GM12892 (cell line): ENCODE data around the gene CAMKMT.

Experiments used
- DNase-seq: peaks from one replicate; pipeline ENCODE4 v3.0.0; 2011; ENCODE audit not compliant: insufficient read length
- FAIRE-seq: peaks from 2 replicates; lab custom pipeline; 2011; peaks lifted over from hg19 to GRCh38; lab: Jason Lieb, UNC
- POLR2A ChIP-seq: IDR thresholded peaks from 2 replicates; pipeline ENCODE4 v1.6.1; 2011; ENCODE audit warnings: low read depth, low read length, control low read depth
- POLR2AphosphoS5 ChIP-seq: IDR thresholded peaks from 2 replicates; pipeline ENCODE4 v1.6.1; 2011; ENCODE audit warnings: low read depth, low read length, control low read depth
- TAF1 ChIP-seq: IDR thresholded peaks from 2 replicates; pipeline ENCODE4 v1.6.1; 2011; ENCODE audit warnings: low read depth, mild to moderate bottlenecking, control low read depth, low read length, borderline replicate concordance

The CAMKMT gene

DNA sequence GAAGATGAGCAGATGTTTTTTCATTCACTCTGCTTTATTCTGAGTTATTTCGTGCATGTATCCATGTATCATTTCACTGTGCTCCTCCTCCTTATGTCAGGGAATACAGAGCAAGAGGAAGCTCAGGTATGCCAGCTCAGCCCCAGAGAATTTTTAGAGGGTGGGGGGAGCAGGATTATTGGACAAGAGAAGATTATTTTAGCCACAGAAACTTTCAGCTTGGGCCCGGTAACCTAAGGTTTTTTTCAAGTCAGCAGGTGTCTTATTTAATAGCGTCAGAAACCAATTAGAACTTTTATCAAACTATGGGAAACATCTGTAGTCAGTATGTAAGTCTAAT is 346.9 kb downstream of the CAMKMT start:
- DNase-seq (no peak), FAIRE-seq (no peak)
- TF ChIP-seq POLR2A (no peak), POLR2AphosphoS5 (no peak), TAF1 (no peak)

DNA sequence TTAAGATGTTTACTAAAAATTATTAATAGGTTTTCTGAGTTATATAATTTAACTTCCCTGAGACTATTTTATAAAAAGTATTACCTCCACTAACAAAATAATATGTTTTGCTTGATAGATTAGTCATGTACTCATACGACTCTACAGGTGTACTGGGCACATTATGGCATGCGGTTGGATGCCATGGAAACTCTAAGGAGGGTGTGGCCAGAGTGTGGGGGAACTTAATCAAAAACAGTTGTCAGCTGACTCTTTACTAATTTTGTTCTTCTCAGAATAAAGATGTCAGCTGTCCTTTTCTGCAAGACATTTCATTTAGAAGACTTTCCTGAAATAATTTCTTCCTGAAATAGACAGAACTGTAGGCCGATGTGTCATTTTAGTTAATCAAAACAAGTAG is 351.4 kb downstream of the CAMKMT start:
- FAIRE-seq (peak; percentile 46), DNase-seq (no peak)
- TF ChIP-seq POLR2AphosphoS5: no peak
- no peak for TF ChIP-seq TAF1
- TF ChIP-seq POLR2A: no peak

DNA sequence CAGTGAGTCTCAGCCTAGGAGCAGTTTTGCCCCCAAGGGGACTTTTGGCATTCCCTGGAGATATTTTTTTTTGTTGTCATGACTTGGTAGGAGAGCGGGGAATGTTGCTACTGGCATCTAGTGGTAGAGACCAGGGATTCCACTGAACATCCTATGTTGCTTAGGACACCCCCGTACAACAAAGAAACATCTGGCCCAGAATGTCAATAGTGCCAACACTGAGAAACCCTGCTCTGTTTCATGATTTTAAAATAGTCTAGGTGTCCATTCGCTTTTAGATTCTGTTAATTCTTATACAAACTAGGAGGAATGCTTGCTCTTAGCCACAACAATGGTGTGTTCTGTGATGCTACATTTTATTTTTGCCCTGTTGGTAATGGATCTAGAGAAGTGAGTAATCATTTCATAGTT is 353.9 kb downstream of the CAMKMT start:
- FAIRE-seq: peak; percentile 44
- TF ChIP-seq POLR2A: no peak
- no peak for TF ChIP-seq POLR2AphosphoS5
- no peak for TF ChIP-seq TAF1
- DNase-seq: no peak

DNA sequence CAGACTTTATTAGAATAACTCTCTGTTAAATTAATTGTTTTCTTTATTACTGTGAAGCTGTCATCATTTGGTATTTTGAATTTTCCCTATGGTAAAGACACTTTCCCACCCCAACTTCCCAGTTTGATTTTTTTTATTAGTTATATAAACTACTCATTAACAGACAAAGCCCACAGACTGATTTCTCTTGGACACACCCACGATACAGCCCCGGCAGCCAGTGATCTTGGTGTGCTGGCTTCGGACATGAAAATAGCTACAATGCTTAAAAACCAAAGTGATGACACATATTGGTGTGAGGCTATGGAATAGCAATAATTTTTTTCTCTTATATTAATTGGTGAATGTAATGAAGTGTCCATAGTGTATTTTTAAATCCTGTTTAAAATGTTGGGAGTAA is 354.4 kb downstream of the CAMKMT start:
- FAIRE-seq: no peak
- DNase-seq: no peak

DNA sequence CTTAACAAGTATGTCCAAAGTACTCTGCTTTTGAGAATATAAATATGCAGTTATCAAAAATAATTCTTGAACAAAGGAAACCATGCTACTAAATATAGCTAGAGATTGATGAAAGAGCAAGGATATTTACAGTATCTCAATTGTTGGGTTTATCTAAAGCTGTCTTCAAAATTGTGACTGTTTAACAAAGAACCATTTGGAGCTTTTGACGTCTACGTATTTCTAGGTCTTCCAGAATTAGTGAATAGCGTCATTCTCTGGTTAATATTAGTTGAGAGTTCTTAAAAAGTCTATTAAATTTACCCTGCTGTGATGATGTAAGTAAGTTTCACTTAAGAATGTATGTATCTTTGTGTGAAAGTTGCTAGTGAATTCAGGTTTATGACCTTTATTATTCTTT is 356.7 kb downstream of the CAMKMT start:
- FAIRE-seq (no peak), DNase-seq (no peak)
- no peak for TF ChIP-seq POLR2AphosphoS5
- TF ChIP-seq TAF1: no peak
- TF ChIP-seq POLR2A: no peak

More for the DNA sequence above, 354.4 kb downstream of the CAMKMT start:
- TF ChIP-seq POLR2AphosphoS5 (no peak), POLR2A (no peak), TAF1 (no peak)

DNA sequence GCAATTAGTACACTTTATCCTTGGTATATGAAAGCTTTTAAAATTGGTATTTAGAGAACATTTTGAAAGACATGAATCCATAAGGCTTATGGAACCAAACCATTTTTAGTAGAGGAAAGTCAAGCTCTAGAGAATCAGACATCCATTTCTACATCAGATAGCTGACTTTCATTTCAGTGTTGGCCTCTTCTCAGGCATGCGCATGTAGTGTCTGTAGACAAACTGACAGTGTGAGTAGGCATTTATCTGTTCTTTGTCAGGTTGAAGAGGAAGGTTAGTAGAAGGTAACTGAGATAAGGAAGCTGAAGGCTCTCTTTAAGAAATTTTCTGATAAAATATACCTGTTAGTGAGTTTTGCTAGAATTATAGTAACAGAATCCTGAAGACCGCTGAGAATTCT is 357.8 kb downstream of the CAMKMT start:
- DNase-seq: no peak
- FAIRE-seq: no peak
- TF ChIP-seq POLR2AphosphoS5 (no peak), POLR2A (no peak), TAF1 (no peak)

DNA sequence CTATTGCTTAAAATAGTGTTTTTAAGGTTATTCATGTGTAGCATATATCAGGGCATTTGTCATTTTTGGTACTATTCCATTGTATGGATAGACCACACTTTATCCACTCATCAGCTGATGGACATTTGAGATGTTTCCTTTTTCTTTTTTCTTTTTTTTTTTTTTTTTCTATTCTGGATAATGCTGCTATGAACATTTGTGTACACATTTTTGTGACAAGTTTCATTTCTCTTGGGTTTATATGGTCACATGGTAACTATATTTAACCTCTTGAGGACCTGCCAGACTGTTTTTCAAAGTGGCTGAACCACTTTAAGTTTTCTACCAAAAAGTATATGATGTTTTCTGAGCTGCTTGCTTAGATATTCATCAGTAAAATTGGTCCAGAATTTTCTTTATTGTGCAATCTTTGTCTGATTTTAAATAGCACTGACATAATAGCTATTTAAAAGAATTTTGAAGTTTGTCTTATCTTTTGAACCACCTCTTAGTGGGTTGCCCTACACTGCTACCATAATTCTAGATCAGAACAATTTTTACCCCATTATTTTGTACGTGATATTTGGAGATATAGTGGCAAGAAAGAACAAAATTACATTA is 360.4 kb downstream of the CAMKMT start:
- no peak for TF ChIP-seq POLR2A
- no peak for TF ChIP-seq POLR2AphosphoS5
- no peak for TF ChIP-seq TAF1
- no peak for DNase-seq
- FAIRE-seq: peak; percentile 33

DNA sequence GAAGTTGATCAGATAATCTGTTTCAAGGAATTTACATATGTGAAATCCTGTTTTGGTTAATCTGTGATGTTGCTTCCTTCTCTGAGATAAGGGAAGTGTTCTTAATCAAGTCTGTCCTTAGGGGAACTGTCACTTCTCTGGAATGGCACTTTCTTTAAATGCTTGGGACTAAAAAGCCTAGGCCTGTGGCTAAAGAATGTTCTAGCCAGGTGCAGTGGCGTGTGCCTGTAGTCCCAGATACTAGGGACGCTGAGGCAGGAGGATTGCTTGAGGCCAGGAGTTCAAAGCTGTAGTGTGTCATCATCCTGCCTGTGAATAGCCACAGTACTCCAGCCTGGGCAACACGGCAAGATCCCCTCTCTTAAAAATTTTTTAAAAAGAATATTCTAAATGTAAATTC is 362.2 kb downstream of the CAMKMT start:
- FAIRE-seq (no peak), DNase-seq (no peak)
- TF ChIP-seq TAF1 (no peak), POLR2A (no peak), POLR2AphosphoS5 (no peak)

DNA sequence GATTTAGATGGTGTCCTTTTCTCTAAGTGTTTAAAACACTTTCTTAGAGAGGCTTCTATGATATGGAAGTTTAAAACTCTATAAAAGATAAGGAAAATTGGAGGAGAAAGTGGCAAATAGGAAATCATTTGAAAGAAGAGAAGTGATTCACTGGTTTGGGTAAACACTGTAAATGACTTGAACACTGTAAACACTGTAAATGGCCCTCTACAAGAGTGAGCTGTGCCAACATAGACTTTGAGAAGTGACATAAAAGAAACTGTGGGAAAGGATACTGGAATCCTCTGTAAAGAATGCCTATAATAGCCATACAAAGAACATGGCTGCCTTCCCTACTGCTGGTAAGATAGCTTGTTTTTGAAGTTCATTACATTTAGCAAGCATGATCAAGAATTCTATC is 368.8 kb downstream of the CAMKMT start:
- TF ChIP-seq TAF1 (no peak), POLR2A (no peak), POLR2AphosphoS5 (no peak)
- no peak for DNase-seq
- FAIRE-seq: no peak

DNA sequence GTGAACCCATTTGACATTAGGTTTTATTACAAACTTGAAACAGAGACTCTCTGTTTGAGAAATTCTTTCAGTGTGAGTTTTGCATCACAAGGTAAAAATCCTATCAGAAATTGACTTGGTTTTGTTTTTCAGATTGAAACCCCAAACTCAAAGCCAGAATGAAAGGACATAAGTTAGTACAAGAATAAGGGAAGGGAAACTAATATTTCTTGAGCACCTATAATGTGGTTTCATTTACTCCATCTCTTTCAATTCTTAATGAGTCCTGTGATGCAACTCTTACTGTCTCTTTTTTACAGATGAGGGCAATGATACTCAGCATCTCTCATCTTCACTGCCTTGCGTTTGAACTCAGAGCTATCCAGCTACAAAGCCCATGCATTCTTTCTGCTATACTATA is 369.8 kb downstream of the CAMKMT start:
- TF ChIP-seq POLR2AphosphoS5: no peak
- DNase-seq (peak; percentile 7), FAIRE-seq (peak; percentile 57)

DNA sequence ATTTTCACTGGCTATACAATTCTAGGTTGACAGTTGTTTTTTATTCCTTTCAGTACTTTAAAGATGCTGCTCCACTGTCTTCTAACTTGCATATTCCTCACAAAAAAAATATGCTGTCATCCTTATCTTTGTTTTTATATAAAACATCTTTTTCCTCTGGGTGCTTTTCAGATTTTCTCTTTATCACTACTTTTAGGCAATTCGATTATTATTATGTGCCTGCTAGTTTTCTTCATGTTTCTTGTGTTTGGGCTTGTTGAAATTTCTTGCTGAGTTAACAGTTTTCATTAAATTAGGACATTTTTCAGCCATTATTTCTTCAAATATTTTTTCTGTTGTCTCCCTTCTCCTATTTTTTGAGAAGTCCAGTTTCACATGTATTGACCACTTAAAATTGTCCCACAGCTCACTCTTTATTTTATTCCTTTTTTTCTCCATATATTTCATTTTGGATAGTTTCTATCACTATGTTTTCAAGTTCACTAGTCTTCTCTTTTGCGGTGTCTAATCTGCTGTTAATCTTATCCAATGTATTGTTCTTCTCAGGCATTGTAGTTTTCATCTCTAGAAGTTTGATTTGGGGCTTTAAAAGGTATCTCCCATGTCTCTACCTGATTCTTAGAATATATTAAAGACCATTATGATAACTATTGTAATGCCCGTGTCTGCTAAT is 374.7 kb downstream of the CAMKMT start:
- TF ChIP-seq POLR2AphosphoS5 (no peak), POLR2A (no peak), TAF1 (no peak)
- DNase-seq: no peak
- FAIRE-seq: no peak

DNA sequence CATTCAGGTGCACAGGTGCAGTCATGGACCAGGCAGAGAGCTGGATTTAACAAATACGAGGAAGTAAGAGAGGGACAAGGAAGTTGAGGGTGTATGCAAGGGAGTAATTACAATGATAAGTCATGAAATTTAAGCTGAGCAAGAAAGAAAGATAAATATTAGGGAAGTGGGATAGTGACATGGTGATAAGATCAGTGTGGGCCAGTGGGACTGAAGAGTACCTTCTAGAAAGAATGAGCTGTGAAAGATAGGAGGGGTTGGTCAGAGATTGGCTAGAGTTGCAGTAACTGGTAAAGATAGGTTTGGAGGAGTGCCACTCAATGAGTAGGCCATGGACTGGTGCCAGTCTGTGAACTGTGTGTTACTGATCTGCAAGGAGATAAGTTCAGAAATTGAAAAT is 378.9 kb downstream of the CAMKMT start:
- FAIRE-seq: no peak
- DNase-seq: no peak
- no peak for TF ChIP-seq POLR2A
- no peak for TF ChIP-seq POLR2AphosphoS5
- no peak for TF ChIP-seq TAF1
